Bronchial epithelial cell (primary cell): ENCODE results near the gene RFLNA. TPM values are rescaled to one million over a fixed set of nuclear protein-coding genes. Genes with fewer than 3 reads are reported as not detected.

Experiments used
- DNase-seq: peaks from one replicate; pipeline ENCODE4 v3.0.0-alpha.2; 2010; ENCODE audit warnings: low read depth
- FAIRE-seq: peaks from 2 replicates; lab custom pipeline; 2011; peaks lifted over from hg19 to GRCh38; lab: Jason Lieb, UNC
- H3K27me3 ChIP-seq: 2 replicates; pipeline ENCODE4 v1.5.1; 2011; ENCODE audit warnings: low read length; ENCODE audit not compliant: control insufficient read depth, insufficient read depth
- H3K36me3 ChIP-seq: 2 replicates; pipeline ENCODE4 v1.5.1; 2011; ENCODE audit warnings: low read length; ENCODE audit not compliant: control insufficient read depth, insufficient read depth
- H3K4me3 ChIP-seq: 2 replicates; pipeline ENCODE4 v1.5.1; 2011; ENCODE audit warnings: mild to moderate bottlenecking, low read depth, low read length, control low read depth
- total RNA-seq: library from RNA; depleted of rRNA; stranded (reverse); fragments of >200 nt; gene quantifications from 2 replicates; pipeline ENCODE4 v1.2.1, GENCODE V29; 2014
- TF ChIP-seq, protein P1 (sequence below): IDR thresholded peaks from 2 replicates; pipeline ENCODE4 v1.5.1; 2011; ENCODE audit warnings: mild to moderate bottlenecking, moderate library complexity, low read length, control low read depth, inconsistent platforms; ENCODE audit not compliant: insufficient read depth, severe bottlenecking

RFLNA gene
- total RNA-seq, 1 donor from 2014 or later, result not detected

DNA sequence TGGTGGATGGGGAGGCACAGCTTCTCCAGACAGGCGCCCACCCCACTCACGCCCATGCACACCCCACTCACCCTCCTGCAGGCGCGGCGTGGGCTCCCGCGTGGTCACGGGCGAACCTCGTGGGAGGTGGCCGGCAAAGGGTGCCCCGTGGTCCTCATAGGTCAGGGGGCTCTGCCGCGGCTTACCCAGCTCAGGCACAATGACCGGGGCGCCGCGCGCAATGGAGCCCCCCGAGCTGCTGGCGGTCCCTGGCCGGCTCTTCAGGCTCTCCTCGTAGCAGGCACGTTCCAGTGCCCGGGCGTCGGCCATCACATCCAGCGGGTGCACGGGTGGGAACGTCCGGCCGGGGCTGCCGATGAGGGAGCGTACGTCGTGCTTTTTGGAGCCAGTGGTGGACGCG, 49.6 kb downstream of the RFLNA start:
- H3K27me3 ChIP-seq, result no peaks in the 10 kb centered on the region
- no peak overlapping the region for H3K4me3 ChIP-seq
- peaks cover 30% of the 10 kb centered on the region for H3K36me3 ChIP-seq
- TF ChIP-seq, protein P1, sequence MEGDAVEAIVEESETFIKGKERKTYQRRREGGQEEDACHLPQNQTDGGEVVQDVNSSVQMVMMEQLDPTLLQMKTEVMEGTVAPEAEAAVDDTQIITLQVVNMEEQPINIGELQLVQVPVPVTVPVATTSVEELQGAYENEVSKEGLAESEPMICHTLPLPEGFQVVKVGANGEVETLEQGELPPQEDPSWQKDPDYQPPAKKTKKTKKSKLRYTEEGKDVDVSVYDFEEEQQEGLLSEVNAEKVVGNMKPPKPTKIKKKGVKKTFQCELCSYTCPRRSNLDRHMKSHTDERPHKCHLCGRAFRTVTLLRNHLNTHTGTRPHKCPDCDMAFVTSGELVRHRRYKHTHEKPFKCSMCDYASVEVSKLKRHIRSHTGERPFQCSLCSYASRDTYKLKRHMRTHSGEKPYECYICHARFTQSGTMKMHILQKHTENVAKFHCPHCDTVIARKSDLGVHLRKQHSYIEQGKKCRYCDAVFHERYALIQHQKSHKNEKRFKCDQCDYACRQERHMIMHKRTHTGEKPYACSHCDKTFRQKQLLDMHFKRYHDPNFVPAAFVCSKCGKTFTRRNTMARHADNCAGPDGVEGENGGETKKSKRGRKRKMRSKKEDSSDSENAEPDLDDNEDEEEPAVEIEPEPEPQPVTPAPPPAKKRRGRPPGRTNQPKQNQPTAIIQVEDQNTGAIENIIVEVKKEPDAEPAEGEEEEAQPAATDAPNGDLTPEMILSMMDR, result no peak
- FAIRE-seq (no peak), DNase-seq (no peak)

DNA sequence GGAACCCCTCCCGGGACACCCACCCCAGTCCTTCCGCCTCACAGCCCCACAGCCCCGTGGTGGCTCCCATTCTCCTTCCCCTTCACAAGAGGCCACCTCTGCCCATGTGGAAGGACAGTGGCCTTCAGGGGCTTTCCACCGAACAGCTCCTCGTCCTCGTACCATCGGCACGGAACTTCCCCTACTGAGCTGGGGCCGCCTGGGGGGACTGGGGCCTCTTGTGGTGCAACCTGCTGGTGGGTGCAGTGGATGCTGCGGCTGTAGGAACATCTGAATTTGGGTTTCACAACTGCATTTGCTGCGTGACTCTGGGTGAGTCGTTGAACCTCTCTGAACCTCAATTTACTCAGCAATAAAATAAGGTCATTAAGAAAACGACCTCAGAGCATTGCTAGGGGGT, 50.9 kb downstream of the RFLNA start:
- no peak for DNase-seq
- Histone ChIP-seq H3K36me3 (peaks cover 34% of the 10 kb centered on the region), H3K4me3 (no peak overlapping the region), H3K27me3 (no peaks in the 10 kb centered on the region)
- FAIRE-seq, result no peak
- TF ChIP-seq, protein P1, result no peak

DNA sequence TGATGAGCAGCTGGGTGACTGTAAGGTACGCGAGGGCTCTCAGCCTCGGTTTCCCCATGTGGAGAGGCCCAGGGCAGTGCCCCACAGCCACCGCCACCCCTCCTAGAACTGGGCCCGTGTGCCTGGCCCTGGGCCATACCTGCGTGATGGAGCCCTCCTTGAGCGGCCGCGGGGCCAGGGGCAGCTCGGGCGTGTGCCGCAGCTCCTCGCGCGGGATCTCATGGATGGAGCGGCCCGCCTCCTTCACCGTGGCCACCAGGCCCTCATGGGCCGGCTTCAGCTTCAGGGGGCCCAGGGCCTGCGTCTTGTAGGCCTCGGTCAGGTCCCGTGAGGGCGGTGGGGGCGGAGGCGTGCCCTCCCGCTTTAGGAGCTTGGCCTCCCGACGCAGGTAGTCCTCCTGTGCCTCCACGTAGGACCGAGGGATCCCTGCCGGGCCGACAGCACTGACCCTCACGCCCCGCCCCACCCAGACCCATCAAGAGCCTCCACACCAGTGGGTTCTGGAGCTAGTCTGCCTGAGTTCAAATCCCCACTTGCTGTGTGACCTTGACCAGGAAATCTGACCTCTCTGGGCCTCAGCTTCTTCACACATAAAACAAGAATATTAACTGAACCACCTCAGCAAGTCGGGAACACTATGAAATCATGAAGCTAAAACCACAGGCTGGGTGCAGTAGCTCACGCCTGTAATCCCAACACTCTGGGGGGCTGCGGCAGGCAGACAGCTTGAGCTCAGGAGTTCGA, 51.7 kb downstream of the RFLNA start:
- no peaks in the 10 kb centered on the region for H3K27me3 ChIP-seq
- no peak overlapping the region for H3K4me3 ChIP-seq
- peaks cover 32% of the 10 kb centered on the region for H3K36me3 ChIP-seq
- DNase-seq (no peak), FAIRE-seq (no peak)
- TF ChIP-seq, protein P1, result no peak

DNA sequence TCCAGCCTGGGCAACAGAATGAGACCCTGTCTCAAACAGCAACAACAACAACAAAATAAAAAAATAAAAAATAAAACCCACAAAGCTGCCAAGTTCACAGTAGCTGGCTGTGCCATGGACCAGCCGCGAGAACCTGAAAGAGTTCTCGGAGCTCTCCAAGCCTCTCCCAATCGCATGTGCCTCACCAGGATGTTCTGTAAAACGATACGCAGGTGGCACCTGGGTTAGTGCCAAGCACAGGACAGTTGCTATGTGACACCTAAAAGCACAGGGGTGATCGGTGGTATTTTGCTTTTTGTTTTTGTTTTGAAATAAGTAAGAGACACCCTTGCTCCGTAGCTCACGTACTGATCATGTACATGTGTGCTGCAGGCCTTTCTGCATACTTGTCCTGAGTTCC, 52.4 kb downstream of the RFLNA start:
- Histone ChIP-seq H3K36me3 (peaks cover 34% of the 10 kb centered on the region), H3K27me3 (no peaks in the 10 kb centered on the region), H3K4me3 (no peak overlapping the region)
- TF ChIP-seq, protein P1, result no peak
- no peak for FAIRE-seq
- DNase-seq, result no peak

DNA sequence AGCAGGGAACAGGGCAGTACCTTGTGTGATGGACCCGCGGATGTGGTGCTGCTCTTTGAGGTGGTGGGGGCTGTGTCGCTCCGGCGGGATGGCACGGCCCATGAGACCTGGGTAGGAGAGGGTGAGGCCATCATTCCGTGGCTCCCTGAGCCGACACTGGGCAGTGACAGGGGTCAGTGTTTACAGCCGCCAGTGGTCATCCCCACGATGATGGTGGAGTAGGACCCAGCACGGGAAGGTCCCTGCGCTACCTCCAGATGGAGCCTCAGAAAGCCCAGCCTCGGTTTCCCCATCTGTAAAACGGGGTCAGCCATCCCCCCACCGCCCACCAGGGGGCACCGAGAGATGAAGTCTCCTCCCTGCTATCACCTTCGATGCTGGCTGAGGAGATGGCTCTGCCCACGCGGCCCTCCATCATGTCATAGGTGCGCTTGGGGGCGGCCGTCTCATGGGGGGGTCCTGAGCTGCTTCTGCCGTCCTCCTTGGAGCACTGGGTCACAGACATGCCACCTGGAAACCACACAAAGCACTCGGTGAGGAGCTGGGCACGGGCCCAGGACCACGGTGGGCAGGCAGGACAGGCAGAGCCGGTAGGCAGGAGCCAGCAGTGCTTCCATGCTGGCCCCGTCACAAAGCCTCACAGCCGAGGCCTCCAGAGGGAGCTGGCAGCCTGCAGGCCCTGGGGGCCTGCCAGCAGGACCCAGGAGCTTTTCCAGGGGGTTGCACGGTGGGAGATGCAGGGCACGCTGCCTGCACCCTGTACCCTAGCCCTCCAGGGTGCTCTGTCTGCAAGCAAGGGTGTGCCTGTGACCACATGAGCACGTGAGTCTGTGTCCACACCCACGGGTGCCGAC, 53.1 kb downstream of the RFLNA start:
- FAIRE-seq (no peak), DNase-seq (no peak)
- H3K27me3 ChIP-seq, result no peaks in the 10 kb centered on the region
- H3K36me3 ChIP-seq, result peaks cover 38% of the 10 kb centered on the region
- no peak overlapping the region for H3K4me3 ChIP-seq
- TF ChIP-seq, protein P1, result peak; percentile 60
